Epithelial cell of prostate (primary cell): ENCODE data around the gene GRIA1.
"Not testable (repeated sequence)": the region's sequence is repeated elsewhere in the genome, so short reads cannot be mapped to it uniquely, and the experiment has no call there.

Experiments
- DNase-seq: peaks from one replicate; pipeline ENCODE4 v3.0.0-alpha.2; 2011; ENCODE audit warnings: low read depth, low spot score
- H3K27ac ChIP-seq: fragments of 450-650 bp; 2 replicates; pipeline ENCODE4 v1.5.1; 2017; ENCODE audit warnings: mild to moderate bottlenecking

The GRIA1 gene

DNA sequence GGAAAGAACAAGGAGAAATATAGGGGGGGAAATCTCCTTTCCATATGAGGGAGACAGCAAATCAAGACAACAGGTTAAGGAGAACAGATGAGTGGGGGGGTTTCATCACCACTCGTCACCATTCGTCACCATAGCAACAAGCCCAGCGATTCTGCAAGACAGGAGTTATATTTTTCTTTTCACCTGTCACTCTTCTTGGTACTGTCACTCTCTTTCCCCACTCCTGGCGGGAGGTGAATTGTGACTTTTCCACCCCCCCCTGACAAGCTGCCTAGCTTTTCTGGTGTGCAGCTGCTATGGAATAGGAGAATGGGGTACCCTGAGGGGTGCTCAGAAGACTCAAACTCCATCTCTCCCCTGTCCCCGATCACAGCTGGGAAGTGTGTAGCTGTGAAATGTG, 308.4 kb downstream of the GRIA1 start:
- H3K27ac ChIP-seq = no peak overlapping the region
- DNase-seq = no peak

DNA sequence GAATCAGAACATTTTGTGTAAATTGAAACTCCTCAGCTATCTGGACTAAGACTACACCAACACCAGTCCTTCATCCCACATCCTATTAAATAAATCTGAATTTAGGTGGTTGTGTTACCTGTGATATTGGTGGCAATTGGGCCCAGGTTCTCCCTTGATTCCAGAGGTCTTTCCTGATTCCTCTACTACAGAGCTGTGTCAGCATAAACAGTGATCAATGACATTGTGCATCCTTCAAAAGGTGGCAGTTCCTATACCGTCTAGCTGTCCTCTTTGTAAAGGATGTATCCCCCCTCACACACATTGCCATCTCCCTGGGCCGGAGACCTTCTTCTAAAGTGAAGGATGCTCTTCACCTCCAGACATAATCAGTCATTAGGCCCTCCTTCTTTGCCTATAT, 309.0 kb downstream of the GRIA1 start:
- no peak for DNase-seq
- H3K27ac ChIP-seq = no peak overlapping the region

DNA sequence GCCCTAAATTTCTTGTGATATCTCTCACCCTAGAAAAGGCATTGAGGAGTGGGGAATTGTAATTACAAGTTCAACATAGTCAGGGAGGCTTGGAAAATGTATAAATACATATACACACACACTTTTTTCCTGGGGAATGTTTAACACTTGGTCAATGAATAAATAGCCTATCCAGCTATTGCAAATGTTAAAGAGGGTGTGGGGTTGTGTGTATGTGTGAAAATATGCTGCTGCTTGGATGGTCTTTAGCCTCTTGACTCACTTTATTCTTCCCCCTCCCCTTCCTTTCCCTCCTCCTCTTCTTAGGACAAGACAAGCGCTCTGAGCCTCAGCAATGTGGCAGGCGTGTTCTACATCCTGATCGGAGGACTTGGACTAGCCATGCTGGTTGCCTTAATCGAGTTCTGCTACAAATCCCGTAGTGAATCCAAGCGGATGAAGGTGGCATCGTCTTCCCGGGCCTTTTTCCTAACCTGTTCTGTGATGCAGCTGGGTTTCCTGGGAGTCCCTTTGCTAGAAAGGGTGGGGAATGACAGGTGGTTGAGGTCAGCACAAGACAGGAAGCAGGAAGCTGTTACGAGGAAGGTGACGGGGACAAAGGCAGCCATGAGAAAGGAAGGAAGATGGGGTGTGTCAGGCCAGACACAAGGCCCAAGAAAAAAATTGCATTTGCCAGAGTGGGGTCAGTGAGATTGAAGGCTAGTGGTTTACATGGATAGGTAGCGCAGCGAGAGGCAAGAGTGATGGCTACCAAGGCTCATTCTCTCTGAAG, 311.8 kb downstream of the GRIA1 start:
- DNase-seq = no peak
- no peak overlapping the region for H3K27ac ChIP-seq

DNA sequence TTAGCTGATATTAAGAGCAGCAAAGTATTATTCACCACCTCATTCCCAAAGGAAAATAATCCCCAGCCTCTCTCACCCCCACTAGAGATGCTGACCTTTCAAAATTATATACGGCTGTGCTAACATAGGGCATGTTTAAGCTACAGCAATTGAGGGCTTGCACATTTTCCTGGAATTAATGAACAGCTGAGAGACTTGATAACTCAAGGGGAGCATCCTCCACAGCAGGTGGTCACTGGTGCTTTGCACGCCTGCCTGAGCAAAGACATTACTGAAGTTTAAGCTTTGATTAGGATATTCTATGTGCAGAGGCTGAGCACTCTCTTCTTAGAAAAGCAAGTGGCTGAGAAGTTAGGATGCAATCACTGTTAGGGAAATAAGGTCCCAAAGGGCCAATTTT, 317.3 kb downstream of the GRIA1 start:
- no peak overlapping the region for H3K27ac ChIP-seq
- DNase-seq = no peak

DNA sequence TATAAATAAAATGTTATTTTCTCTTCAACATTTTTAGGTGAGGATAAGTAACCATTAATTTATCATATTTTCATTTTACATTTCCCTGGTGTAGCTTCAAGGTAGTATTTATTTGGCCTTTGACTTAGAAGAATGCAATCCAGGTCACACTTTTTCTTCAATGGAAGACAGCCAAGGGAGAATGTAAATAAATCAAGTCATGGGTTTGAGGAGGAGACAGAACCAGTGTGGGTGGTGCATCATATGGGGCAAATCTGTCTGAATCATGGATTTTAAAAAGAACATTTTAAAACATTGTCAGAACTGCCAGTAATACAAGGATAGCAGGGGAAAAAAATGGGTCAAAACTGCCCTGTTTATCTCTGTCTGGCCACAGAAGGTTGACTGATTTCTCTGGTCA, 318.7 kb downstream of the GRIA1 start:
- no peak overlapping the region for H3K27ac ChIP-seq
- DNase-seq = no peak

DNA sequence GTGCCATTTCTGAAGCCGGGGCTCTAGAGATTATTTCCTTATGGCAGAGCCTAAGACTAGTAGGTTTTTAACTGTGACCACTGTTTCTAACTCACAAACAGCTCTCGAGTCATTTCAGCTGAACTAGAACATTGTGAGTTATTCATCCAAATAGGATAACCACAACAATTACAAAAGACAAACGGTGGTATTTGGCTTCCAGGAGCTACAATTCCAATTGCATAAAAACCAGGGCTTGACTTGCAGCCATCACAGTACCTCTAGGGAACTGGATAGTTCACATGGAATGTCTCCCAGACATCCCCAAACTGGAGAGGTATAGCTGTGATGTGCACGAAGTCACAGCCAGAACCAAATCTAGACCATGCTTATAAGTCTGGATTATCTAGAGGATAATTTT, 323.4 kb downstream of the GRIA1 start:
- H3K27ac ChIP-seq = no peak overlapping the region
- DNase-seq = no peak

DNA sequence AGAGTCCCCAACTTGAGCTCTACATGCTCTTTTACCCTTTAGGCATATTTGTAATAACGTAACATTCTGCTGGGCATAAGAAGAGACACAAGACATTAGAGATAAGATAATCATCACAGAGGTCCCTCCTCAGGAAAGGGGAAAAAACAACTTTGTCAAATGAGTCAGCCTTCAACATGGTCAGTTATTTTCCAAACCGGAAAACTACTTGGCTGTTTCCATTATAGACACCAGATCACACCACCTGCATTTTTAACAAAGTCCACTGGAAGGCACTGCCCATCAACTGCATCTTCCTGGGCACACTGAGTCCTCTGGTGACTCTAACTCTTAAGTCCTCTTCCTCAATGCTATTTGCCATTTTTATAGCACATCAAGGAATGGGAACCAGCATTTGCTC, 326.4 kb downstream of the GRIA1 start:
- DNase-seq = no peak
- no peak overlapping the region for H3K27ac ChIP-seq

DNA sequence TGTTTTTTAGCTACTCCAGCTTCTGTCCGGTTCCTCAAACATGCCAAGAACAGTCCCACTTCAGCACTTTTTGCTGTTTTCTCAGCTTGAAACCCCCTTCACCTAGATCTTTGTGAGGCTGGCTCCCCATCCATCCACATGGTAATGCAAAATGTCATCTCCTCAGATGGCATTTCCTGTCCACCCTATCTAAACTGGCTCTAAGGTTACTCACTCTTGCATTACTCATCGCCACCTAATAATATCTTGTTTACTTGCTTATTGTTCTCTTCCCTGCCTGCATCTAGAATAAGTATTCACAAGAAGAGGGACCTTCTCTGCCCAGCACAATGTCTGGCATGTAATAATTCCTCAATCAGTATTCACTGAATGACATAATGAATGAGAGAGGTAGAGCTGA, 328.2 kb downstream of the GRIA1 start:
- no peak for DNase-seq
- no peak overlapping the region for H3K27ac ChIP-seq

DNA sequence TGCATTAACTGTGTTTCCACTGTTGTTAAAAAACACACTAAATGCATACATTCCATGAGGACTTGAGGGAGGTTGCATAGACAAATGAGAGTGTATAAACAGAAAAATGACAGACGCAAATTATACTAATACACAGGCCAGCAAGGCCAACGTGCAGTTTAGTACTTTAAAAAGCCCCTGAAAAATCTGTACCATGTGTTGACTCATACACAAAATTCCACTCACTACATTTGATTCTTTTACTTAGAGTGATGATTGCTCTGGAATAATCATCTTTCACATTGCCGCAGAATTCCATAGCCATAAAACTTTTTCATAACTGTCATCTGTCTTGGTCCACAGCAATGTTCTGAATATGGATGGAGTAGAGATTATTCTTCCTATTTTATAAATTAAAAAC, 332.6 kb downstream of the GRIA1 start:
- H3K27ac ChIP-seq = no peak overlapping the region
- DNase-seq = no peak

DNA sequence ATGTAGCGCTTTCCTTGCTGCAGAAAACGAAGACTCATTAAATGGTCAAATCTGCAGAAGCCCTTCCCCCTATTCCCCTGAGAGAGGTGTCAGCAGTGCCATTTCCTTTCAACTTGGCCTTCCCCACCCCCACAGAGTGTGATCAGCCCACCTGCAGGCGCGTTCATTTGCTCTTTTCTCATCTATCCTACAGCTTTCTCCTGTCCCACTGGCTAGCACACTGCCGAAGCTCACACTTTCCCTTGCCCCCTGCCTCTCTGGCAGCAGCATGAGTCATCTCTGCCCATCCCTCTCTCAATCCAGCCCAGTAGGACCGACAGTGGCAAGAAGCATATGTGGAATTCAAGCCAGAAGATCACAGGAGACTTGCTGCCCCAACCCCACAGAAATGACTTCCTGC, 334.4 kb downstream of the GRIA1 start:
- DNase-seq = no peak

DNA sequence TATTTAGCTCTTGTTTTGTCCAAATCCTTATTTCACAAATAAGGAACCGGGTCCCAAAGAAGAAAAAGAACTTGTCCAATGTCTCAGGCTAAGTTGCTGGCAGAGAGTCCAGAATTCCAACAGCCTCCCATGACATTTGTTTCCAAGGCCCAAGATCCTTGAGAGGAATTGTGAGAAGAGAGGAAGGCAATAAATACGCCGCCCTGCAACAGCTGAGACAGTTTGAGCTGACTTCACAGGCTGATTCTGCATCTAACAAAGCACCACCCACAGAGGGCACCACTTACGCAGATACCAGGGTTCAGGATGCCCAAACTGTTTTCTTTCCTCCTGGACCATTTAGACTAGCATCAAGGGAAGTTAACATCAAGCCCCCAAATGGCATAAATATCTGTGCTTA, 336.9 kb downstream of the GRIA1 start:
- H3K27ac ChIP-seq = no peak overlapping the region
- DNase-seq = no peak

More for the DNA sequence above, 334.4 kb downstream of the GRIA1 start:
- no peak overlapping the region for H3K27ac ChIP-seq

DNA sequence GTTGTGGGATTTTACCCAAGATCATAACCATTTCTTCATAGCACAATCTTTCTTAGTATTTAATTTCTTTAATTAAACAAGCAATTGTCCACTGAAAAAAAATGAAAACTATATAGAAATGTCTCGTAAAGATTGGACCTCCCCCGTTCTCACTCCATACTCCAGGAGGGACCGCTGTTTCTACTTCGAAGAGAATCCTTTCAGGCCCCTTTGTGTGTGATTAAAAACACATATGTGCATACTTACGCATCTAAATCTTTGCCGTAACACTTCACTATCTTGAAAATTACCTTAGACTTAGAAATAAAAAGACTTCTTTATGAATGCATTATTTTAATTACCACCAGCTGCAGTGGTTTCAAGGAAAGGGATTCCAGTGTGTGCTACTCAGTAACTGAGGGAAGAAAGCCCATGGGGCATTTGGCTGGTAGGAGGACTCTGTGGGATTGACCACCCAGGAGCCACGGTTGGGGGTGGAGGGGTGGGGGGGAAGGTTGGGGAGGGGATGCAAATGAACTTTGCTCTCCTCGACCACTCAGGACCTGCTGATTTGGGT, 339.1 kb downstream of the GRIA1 start:
- no peak for DNase-seq
- H3K27ac ChIP-seq = no peak overlapping the region

DNA sequence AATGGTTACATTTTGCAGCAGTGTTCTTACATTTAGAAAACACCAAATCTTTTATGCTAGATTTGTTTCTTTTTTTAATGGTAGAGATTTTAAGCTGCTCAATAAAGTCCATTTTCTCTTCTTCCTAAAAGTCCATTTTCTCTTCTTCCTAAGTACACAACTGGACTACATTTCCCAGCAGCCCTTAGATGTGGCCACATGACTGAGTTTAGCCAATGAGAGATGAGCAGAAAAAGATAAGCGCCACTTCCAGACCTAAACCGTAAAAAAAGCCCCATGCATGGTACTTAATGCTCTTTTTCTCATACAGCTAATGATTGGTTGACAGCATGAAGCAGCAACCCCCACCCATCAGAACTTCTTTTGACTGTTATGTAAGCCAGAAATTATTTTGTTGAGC, 341.5 kb downstream of the GRIA1 start:
- no peak overlapping the region for H3K27ac ChIP-seq

DNA sequence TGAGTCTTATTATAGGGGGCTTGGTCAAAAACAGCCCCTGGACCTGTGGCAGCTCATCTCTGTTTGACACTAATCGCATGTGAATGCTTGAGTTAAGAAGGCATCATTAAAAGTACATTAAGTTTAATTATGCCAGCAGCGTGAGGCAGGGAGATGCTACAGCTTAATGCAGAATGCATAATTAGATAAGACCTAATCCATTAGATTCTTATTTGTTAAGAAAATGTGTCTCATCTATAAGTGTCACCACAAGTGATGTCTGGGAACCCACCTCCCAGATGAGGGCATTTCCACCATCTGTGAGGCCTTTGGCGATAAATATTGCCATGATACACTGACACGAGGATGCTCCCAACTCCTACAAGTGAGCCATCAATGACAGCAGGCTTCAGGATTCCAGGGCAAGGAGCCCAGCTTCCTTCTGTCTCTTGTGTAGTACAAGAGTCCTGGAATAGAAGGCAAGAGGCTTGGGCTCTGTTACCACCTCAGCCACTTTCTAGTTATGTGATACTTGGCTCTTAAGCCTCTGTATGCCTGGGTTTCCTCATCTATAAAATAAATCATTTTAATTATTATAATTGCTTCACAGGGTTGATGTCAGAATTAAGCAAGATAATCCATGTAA, 345.5 kb downstream of the GRIA1 start:
- DNase-seq = no peak
- no peak overlapping the region for H3K27ac ChIP-seq

More for the DNA sequence above, 341.5 kb downstream of the GRIA1 start:
- DNase-seq = no peak

DNA sequence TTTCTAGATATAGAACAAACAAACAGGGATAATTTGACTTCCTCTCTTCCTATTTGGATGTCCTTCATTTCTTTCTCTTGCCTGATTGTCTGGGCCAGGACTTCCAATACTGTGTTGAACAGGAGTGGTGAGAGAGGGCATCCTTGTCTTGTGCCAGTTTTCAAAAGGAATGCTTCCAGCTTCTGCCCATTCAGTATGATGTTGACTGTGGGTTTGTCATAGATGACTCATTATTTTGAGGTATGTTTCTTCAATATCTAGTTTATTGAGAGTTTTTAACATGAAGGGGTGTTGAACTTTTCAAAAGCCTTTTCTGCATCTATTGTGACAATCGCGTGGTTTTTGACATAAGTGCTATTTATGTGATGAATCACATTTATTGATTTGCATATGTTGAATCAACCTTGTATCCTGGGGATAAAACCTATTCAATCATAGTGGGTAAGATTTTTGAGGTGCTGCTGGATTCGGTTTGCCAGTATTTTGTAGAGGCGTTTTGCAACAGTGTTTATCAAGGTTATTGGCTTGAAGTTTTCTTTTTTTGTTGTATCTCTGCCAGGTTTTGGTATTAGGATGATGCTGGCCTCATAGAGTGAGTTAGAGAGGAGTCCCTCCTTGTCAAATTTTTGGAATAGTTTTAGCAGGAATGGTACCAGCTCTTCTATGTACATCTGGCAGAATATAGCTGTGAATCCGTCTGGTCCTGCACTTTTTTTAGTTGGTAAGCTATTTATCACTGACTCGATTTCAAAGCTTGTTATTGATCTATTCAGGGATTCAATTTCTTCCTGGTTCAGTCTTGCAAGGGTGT, 359.0 kb downstream of the GRIA1 start:
- H3K27ac ChIP-seq, DNase-seq: not testable (repeated sequence)

DNA sequence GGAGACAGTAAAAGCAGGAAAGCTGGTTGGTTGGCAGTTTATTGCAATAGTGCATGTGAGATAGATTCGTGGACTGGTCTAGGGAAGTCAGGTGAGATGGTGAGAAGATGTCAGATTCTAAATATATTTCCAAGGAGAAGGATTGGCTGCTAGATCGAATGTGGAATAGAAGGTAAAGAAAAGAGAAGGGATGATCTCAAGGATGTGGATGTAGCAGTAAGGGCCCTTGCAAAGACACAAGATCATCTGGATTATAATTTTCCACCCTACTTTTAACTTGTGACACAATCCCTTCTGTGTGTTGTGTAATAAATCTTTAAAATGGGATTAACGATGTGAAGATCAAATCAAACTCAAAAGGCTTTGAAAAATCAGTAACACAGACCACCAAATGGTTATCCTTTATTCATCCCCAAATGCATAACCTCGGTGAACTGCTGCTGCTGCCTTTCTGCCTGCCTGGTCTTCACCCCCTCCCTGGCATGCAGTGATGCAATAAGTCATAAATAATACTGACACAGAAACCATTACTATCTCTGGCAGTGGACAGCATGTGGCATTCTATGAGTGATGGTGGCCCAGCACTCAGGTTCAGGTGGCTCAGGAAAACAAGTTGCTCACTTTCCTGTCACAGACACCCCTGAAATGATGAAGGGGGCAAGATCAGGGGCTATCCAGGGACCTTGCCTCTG, 369.9 kb downstream of the GRIA1 start:
- DNase-seq = no peak
- no peak overlapping the region for H3K27ac ChIP-seq

DNA sequence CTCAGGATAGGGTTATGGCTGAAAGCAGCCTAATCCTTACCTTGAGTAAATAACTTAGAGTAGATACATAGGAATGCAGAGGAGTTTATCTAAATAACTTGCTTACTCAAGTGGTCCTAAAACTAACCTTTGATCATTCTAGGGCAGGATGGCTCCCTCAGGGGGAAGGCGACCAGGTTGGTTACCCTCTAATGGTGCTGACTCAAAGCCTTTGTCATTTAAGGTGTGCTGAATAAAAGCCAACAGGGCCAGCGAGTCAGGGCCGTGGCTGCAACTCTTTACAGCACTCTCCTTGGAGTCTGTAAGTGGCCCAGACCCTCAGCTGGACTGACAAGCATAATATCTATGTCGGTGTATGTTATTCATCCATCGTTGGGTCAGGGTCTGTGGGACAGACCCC, 372.4 kb downstream of the GRIA1 start:
- H3K27ac ChIP-seq, DNase-seq: not testable (repeated sequence)
